PFSK-1 (cell line): Measurements from ENCODE around the gene IGSF9.

ENCODE experiments used
- FOXP2 ChIP-seq: optimal IDR thresholded peaks from 2 replicates; pipeline ENCODE3; 2011; ENCODE audit warnings: borderline replicate concordance, control low read depth, inconsistent platforms; ENCODE audit not compliant: insufficient read depth; ENCODE audit errors: extremely low read length, extremely low read depth
- POLR2AphosphoS5 ChIP-seq: IDR thresholded peaks from 2 replicates; pipeline ENCODE4 v1.6.1; 2012; ENCODE audit warnings: low read depth, mild to moderate bottlenecking, control low read depth, low read length, moderate library complexity
- SIN3A ChIP-seq: IDR thresholded peaks from 2 replicates; pipeline ENCODE4 v1.6.1; 2012; ENCODE audit warnings: mild to moderate bottlenecking, low read length, moderate library complexity, borderline replicate concordance; ENCODE audit not compliant: insufficient read depth
- TAF1 ChIP-seq: IDR thresholded peaks from 2 replicates; pipeline ENCODE4 v1.6.1; 2012; ENCODE audit warnings: low read length, control low read depth, borderline replicate concordance; ENCODE audit not compliant: insufficient read depth
- TF ChIP-seq, protein P1 (sequence below), 2 experiments: IDR thresholded peaks; 2 replicates each; pipeline versions ENCODE4 v1.6.1 to v1.8.0; 2011 to 2012; ENCODE audit warnings: low read depth in 2 of 2, low read length in 2 of 2, control low read depth in 1 of 2, inconsistent platforms in 1 of 2, mild to moderate bottlenecking in 1 of 2, moderate library complexity in 1 of 2; ENCODE audit not compliant: insufficient read depth in 1 of 2

IGSF9 gene

DNA sequence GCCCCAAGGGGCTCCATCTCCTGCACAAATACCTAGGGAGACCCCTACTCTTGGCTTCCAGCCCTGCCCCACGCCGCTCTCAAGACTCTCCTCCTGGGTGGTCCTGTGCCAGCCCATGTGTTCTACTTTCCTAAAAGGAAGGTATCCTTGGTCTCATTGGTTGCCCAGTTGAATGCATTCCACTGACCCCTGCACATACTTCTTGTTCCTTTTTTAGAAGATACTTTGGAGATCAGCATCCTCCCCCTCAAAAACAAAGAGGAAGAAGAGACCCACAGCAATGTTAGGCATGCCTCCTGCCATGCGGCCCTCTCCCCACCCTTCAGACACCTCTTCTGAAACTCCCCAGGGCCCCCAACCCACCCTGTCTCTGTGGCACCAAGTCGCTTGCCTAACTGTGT is 4.6 kb upstream of the IGSF9 start:
- no peak for TF ChIP-seq FOXP2
- no peak for TF ChIP-seq TAF1
- no peak for TF ChIP-seq SIN3A
- TF ChIP-seq, protein P1, sequence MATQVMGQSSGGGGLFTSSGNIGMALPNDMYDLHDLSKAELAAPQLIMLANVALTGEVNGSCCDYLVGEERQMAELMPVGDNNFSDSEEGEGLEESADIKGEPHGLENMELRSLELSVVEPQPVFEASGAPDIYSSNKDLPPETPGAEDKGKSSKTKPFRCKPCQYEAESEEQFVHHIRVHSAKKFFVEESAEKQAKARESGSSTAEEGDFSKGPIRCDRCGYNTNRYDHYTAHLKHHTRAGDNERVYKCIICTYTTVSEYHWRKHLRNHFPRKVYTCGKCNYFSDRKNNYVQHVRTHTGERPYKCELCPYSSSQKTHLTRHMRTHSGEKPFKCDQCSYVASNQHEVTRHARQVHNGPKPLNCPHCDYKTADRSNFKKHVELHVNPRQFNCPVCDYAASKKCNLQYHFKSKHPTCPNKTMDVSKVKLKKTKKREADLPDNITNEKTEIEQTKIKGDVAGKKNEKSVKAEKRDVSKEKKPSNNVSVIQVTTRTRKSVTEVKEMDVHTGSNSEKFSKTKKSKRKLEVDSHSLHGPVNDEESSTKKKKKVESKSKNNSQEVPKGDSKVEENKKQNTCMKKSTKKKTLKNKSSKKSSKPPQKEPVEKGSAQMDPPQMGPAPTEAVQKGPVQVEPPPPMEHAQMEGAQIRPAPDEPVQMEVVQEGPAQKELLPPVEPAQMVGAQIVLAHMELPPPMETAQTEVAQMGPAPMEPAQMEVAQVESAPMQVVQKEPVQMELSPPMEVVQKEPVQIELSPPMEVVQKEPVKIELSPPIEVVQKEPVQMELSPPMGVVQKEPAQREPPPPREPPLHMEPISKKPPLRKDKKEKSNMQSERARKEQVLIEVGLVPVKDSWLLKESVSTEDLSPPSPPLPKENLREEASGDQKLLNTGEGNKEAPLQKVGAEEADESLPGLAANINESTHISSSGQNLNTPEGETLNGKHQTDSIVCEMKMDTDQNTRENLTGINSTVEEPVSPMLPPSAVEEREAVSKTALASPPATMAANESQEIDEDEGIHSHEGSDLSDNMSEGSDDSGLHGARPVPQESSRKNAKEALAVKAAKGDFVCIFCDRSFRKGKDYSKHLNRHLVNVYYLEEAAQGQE (IDR thresholded peaks at IDR 0.05; ENCODE audit: insufficient read depth in 1 of 2, low read depth in 2 of 2, low read length in 2 of 2): no peak
- no peak for TF ChIP-seq POLR2AphosphoS5

DNA sequence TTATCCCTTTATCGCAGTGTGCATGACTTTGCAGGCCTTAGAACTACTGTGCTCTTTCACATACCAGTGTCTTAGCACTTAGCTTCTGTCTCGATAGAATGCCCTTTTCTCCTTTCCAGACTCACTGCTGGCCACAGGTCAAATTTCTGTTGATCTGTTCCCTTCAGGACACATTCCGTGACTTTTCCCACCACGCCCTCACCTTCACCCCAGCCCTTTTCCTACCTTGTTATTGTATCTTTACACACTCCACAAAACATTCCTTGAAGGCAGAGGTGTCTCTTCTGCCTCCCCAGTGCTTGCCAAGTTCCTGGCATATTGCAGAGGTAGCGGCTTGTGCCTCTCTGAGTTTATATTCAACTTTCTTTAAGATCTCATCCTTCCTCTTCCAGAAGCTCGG is 3.7 kb upstream of the IGSF9 start:
- TF ChIP-seq SIN3A (no peak), FOXP2 (no peak), POLR2AphosphoS5 (no peak), TAF1 (no peak)
- TF ChIP-seq, protein P1 (IDR thresholded peaks at IDR 0.05; ENCODE audit: insufficient read depth in 1 of 2, low read depth in 2 of 2, low read length in 2 of 2): no peak

DNA sequence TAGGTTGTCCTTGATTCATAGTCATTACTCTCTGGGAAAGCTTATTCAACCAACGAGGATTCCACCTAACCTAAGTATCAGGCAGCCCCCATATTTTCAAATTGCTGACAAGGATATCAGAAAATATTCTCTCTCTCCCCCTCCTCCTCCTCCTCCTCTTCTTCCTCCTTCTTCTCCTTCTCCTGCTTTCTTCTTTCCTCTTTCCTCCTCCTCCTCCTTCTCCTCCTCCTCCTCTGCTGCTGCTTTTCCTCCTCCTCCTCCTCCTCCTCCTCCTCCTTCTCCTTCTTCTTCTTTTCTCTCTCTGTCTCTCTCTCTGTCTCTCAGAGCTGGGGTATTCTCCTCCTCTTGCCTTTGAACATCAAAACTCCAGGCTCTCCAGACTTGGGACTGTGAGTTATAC is 2.5 kb upstream of the IGSF9 start:
- TF ChIP-seq TAF1 (no peak), FOXP2 (no peak), SIN3A (no peak), POLR2AphosphoS5 (no peak)
- TF ChIP-seq, protein P1 (IDR thresholded peaks at IDR 0.05; ENCODE audit: insufficient read depth in 1 of 2, low read depth in 2 of 2, low read length in 2 of 2): no peak

- TF ChIP-seq, protein P1 (IDR thresholded peaks at IDR 0.05; ENCODE audit: insufficient read depth in 1 of 2, low read depth in 2 of 2, low read length in 2 of 2): no peak; a peak in 1 of 4 replicates
- TF ChIP-seq TAF1 (no peak), SIN3A (no peak), FOXP2 (no peak), POLR2AphosphoS5 (no peak)
Measured at GRCh38 chr1:159946242-159947187, 1.1 kb upstream of the IGSF9 start.
